Epithelial cell of esophagus (primary cell): Measurements from ENCODE around the gene ZFP14.
"Not testable (repeated sequence)": the region's sequence is repeated elsewhere in the genome, so short reads cannot be mapped to it uniquely, and the experiment has no call there.

ENCODE experiments used
- DNase-seq: peaks from one replicate; pipeline ENCODE4 v3.0.0; 2010; ENCODE audit warnings: low read depth
- H3K4me3 ChIP-seq: 2 replicates; pipeline ENCODE4 v1.5.1; 2011; ENCODE audit warnings: mild to moderate bottlenecking, low read length, control low read depth
- CTCF ChIP-seq: IDR thresholded peaks from 2 replicates; pipeline ENCODE4 v1.5.1; 2011; ENCODE audit warnings: low read depth, mild to moderate bottlenecking, low read length, control low read depth, inconsistent platforms; ENCODE audit not compliant: insufficient read depth; ENCODE audit errors: missing control alignments

The ZFP14 gene

DNA sequence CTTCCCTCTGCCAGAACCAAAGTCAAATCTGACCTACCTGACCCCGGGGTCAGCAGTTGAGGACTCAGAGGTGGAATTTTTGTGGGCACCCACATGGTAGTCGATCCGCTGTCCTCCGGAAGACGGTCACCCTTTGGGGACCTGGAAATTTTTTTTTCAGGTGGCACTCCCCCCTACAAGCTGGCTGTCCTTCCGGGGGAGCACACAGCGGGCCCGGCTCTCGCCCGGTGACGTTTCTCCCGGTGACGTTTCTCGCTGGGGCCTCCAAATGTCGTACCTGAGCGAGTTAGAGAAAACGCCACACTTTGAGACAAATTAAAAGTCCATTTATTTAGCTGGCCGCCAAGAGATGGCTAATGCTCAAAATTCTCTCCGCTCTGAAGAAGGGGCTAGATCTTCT, 48.8 kb downstream of the ZFP14 start:
- no peak for DNase-seq
- H3K4me3 ChIP-seq, result peak overlapping the region; percentile 95
- TF ChIP-seq CTCF, result no peak

GRCh38 chr19:36329534-36329933, 49.5 kb downstream of the ZFP14 start:
- H3K4me3 ChIP-seq, result peak overlapping the region; percentile 95

DNA sequence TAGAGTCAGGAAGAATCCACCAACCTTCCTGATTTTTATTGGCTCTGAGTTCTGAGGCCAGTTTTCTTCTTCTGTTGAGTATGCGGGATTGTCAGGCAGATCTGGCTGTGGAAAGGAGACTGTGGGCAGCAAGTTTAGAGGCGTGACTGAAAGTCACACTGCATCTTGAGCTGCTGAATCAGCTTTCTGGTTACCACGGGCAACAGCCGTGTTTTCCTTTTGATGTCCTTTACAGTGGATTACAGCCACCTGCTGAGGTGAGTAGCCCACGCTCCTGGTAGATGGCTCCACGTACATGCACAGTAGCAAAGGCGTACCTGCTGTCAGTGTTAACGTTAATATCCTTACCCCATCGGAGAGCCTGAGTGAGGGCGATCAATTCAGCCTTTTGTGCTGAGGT, 52.4 kb downstream of the ZFP14 start:
- not testable (repeated sequence) for DNase-seq, H3K4me3 ChIP-seq

More at GRCh38 chr19:36329534-36329933, 49.5 kb downstream of the ZFP14 start:
- DNase-seq, result not testable (repeated sequence)

DNA sequence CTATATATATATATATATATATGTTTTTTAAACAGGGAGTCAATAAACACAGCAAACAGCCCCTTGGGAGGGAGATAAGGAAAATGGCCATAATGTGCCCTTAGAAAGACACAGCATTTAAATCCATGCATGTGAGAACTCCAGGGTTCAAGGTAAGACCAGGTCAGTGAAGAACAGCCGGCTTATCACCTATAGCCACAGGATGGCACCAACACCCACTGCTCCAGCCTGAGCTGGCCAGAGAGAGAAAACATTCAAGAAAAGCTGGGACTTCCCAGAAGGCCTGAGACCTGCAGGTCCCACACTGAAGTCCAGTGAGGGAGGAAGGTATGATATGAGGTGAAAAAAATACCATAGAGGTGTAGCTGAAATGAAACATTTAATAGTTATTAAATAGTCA, 63.8 kb downstream of the ZFP14 start:
- H3K4me3 ChIP-seq, DNase-seq: not testable (repeated sequence)

DNA sequence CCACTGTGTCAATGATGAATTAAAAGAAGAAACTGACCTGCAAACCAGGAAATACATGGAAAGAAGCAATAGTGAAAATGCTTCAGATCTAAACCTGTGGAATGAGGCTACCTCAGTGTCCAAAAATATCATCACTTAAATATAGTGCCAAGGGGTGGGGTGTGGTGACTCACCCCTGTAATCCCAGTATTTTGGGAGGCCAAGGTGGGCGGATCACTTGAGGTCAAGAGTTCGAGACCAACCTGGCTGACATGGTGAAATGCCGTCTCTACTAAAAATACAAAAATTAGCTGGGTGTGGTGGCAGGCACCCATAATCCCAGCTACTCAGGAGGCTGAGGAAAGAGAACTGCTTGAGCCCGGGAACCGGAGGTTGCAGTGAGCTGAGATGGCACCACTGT, 64.9 kb downstream of the ZFP14 start:
- DNase-seq, H3K4me3 ChIP-seq: not testable (repeated sequence)

- DNase-seq, H3K4me3 ChIP-seq: not testable (repeated sequence)
Observed at GRCh38 chr19:36311098-36311760, 67.8 kb downstream of the ZFP14 start.

- not testable (repeated sequence) for H3K4me3 ChIP-seq, DNase-seq
Observed at GRCh38 chr19:36310416-36310990, 68.5 kb downstream of the ZFP14 start.

DNA sequence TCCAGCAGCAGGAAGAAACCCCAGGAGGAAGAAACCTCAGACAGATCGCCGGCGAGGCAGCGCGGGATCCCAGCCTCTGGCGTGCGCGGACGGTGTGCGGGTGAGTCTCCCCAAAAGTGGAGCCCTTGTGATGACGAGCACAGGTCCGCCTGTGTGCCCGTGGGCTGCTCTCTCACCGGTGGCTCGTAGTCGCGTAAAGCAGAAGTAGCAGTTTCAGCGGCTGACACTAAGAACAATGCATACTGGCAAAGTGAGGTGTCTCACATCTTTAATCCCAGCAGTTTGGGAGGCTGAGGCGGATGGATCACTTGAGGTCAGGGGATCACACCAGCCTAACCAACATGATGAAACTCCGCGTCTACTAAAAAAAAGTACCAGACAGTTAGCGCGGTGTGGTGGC, 69.2 kb downstream of the ZFP14 start:
- DNase-seq, H3K4me3 ChIP-seq: not testable (repeated sequence)

DNA sequence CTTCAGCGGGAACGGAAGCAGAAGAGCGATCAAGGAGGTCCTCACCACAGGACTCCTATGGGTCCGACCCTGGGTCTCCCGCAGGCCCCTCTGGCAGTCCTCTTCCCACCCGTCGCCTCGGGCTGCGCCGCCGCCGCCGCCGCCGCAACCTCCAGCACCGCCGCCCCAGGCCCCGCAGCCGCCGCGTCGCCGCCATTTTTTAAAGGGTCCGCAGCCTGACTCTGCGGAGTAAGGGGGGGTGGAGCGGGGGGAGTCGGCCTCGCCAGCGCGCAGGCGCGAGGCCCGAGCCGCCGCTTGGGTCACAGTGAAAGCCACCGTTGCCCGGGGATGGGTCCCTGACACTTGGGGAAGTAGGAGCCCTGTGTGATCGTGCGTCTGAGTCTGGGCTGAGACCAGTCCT, 69.7 kb downstream of the ZFP14 start:
- not testable (repeated sequence) for H3K4me3 ChIP-seq, DNase-seq

- not testable (repeated sequence) for DNase-seq, H3K4me3 ChIP-seq
Observed at GRCh38 chr19:36292317-36292716, 86.7 kb downstream of the ZFP14 start.
